ENCODE results near the gene PDCL2. TPM values are rescaled to one million over a fixed set of nuclear protein-coding genes. Genes with fewer than 3 reads are reported as not detected.

Gene PDCL2
- total and polyA plus RNA-seq, 2 of the 13 experiments (the other 11 are each of a cell fraction or from before 2014, with no cell fraction given), result not detected

- TF ChIP-seq BCLAF1 (IDR thresholded peaks at IDR 0.05), result no peak
- TF ChIP-seq SSRP1 (CRISPR knock-in tag; IDR thresholded peaks at IDR 0.05), result no peak
- TF ChIP-seq ZMYM4 (CRISPR knock-in tag; IDR thresholded peaks at IDR 0.05), result peak; percentile 88
- no peak for TF ChIP-seq TBP (CRISPR knock-in tag; IDR thresholded peaks at IDR 0.05)
- TF ChIP-seq MLXIP (CRISPR knock-in tag; IDR thresholded peaks at IDR 0.05; ENCODE audit: borderline replicate concordance), result no peak
- TF ChIP-seq HDAC2 (CRISPR knock-in tag; IDR thresholded peaks at IDR 0.05), result no peak; the same call in 1 of the 2 replicates
- peak; percentile 61; the same call in 1 of the 2 replicates for TF ChIP-seq TOPORS (CRISPR knock-in tag; IDR thresholded peaks at IDR 0.05)
- TF ChIP-seq MXD4 (CRISPR knock-in tag; IDR thresholded peaks at IDR 0.05), result no peak
- TF ChIP-seq ATF2 (CRISPR knock-in tag; IDR thresholded peaks at IDR 0.05), result peak; percentile 41; the same call in 1 of the 2 replicates
- no peak for TF ChIP-seq ZNF577 (CRISPR knock-in tag; IDR thresholded peaks at IDR 0.05; ENCODE audit: borderline replicate concordance, low read depth)
- TF ChIP-seq ZFAT (CRISPR knock-in tag; conservative IDR thresholded peaks at IDR 0.05), result no peak
- no peak for TF ChIP-seq PAWR (CRISPR knock-in tag; IDR thresholded peaks at IDR 0.05; ENCODE audit: borderline replicate concordance)
- TF ChIP-seq NFIB (CRISPR knock-in tag; IDR thresholded peaks at IDR 0.05; ENCODE audit: borderline replicate concordance), result no peak
- TF ChIP-seq DBP (CRISPR knock-in tag; IDR thresholded peaks at IDR 0.05; ENCODE audit: not compliant biosample characterization), result no peak
- TF ChIP-seq ZBTB10 (CRISPR knock-in tag; IDR thresholded peaks at IDR 0.05; ENCODE audit: borderline replicate concordance), result peak; percentile 62
- 0 out of 2 replicates have a peak, but pooled peaks have one; percentile 28 for TF ChIP-seq HIVEP1 (CRISPR knock-in tag; IDR thresholded peaks at IDR 0.05)
- no peak for TF ChIP-seq KLF13 (CRISPR knock-in tag; IDR thresholded peaks at IDR 0.05)
These were observed 46.2 kb downstream of the PDCL2 start (continued) for GRCh38 chr4:55545641-55546505.
